HG03066 (cell line): ENCODE results near the gene SNTG2.
"Not testable (repeated sequence)": the region's sequence is repeated elsewhere in the genome, so short reads cannot be mapped to it uniquely, and the experiment has no call there.

Source experiments
- ATAC-seq: cut with Tn5 transposase; IDR thresholded peaks from one replicate; pipeline ENCODE4 v1.9.1; 2021; ENCODE audit warnings: low read depth; ENCODE audit not compliant: unreplicated experiment

SNTG2 gene

DNA sequence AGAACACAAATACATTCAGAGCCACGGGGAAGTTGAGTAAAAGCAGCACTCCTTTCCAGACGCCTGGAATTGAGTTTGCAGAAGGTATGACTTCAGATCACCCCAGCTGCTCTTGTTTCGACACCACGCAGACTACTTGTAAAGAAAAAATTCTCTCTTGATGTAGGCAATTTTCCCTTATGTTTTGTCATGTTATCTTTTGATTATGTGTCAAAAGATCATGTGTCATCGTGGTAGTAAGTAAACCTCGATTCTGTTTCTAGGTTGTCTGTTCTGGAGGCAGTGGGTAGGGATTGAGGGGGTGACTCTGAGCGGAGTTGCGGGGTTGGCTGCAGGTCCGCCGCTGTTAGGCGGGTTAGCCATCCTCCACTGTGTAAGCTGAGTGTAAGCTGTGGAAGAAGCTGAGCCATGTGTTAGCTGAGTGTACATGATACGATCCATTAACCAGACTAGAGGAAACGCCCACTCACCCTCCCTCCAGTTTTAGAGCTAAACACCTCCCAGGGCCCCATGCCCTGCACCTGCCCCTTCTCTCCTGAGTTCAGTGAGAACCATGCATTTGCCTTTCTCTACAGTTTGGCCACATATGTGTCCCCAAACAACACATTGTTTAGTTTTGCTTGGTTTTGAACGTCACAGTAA lies 181.8 kb downstream of the SNTG2 start:
- ATAC-seq: no peak

DNA sequence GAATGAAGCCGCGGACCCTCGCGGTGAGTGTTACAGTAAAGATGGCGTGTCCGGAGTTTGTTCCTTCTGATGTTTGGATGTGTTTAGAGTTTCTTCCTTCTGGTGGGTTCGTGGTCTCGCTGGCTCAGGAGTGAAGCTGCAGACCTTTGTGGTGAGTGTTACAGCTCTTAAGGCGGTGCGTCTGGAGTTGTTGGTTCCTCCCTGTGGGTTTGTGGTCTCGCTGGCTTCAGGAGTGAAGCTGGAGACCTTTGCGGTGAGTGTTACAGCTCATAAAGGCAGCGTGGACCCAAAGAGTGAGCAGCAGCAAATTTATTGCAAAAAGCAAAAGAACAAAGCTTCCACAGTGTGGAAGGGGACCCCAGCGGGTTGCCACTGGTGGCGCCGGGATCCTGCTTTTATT lies 183.2 kb downstream of the SNTG2 start:
- not testable (repeated sequence) for ATAC-seq

GRCh38 chr2:1134629-1135028 lies 184.0 kb downstream of the SNTG2 start:
- ATAC-seq: no peak

- no peak for ATAC-seq
Measured at GRCh38 chr2:1136067-1136466, 185.4 kb downstream of the SNTG2 start.

GRCh38 chr2:1136846-1137245 lies 186.2 kb downstream of the SNTG2 start:
- no peak for ATAC-seq

DNA sequence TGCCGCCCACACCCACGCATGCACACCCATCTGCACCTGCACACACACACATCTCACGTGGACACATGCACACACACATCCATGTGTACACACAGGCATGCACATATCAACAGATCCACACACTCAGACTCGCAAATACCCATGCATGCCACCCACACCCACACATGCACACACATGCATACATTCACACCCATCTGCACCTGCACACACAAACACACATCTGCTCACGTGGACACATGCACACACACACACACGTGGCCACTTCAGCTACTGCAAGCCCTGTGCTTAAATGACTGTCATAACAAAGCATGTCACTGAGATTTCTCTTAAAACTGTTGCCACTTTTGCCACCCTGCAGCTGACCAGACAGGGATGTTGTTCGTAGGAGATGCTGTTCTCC lies 186.6 kb downstream of the SNTG2 start:
- no peak for ATAC-seq

DNA sequence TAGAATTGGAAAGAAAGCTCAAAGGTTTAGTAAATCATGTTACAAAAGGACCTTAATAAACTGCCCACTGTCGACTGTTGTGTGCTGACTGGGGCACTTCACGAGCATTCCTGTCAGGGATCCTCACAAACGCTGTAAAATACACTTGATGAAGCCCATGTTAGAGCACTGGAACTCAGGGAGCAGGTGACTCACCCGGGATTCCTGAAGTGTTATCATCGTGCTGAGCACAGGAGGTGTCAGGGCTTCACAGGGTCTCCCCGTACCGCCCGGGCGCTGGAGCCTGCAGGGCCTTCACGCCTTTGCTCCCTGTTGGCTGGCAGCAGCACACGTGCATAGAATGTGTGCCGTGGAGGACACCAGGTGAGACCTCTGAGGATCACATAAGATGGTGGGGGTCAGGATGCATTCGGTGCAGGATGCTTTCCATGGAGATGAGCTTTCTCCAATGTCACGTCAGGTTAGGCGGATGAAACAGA lies 187.3 kb downstream of the SNTG2 start:
- no peak for ATAC-seq

DNA sequence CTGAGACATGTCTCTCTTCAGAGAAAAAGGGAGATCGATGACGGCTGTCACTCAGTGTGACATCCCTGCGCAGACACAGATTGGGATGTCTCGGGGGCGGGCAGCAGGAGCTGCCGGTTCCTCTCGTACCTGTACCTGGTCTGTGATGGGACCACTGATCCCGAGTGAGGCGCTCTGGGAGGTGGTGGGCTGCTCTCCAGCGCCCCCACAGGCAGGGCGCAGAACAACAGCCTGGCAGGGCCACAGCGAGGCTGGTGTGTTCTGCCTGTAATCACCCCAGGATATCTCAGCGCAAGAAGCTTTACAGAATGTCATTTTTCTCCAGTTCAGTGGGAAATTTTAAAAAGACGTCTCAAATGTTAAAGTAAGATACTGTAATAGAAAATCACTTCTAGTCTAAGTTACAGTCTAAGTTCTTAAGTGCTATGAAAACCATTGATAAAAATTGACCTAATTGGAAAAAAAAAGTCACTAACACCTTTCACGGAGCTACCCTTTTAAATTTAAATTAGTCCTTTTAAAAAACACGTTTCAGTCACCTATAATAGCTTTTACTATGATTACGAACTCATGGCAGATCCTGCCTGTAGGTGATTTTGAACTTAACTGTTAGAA lies 189.8 kb downstream of the SNTG2 start:
- ATAC-seq: no peak

DNA sequence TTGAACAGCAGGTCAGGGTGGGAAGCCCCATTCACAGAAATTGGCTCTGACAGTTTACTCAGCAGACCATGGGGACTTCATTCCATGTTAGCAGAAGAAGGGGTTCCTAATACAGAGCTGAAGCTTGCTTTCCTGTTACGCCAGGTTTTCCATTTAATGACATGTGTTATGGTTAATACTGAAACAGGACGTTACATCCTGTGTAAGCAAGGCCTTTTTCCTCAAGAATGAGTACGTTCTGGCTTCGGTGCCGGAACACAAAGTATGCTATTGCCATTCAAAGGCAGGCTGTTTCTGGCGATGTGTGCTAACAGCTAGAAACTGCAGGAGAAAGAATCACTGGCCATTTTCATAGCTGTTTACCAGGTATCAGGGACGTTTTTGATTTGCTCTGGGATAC lies 190.4 kb downstream of the SNTG2 start:
- ATAC-seq: no peak

DNA sequence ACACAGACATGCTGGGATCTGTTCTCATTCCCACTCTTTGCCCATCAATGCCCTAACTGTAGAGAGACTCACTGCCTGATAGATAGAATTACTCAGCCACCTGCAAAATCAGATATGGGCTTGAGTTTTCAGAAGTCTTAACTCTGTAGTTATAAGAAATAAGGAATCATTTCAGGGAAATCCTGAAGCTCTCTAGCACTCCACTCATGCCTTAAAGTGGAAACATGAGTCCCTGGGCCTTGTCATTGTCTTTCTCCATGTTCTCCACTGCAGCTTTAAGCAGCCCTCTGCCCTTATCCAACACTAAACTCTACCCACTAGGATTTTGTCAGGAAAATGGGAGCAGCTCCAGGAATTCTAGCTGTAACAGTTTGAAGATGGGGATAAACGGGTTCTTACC lies 192.5 kb downstream of the SNTG2 start:
- no peak for ATAC-seq

GRCh38 chr2:1147873-1148612 lies 197.4 kb downstream of the SNTG2 start:
- ATAC-seq: no peak

GRCh38 chr2:1150724-1151511 lies 200.3 kb downstream of the SNTG2 start:
- ATAC-seq: no peak

GRCh38 chr2:1152375-1152774 lies 201.7 kb downstream of the SNTG2 start:
- ATAC-seq: no peak

- ATAC-seq: no peak
Measured at GRCh38 chr2:1153920-1154319, 203.3 kb downstream of the SNTG2 start.

- no peak for ATAC-seq
Measured at GRCh38 chr2:1154710-1155594, 204.3 kb downstream of the SNTG2 start.

GRCh38 chr2:1156059-1156458 lies 205.4 kb downstream of the SNTG2 start:
- ATAC-seq: no peak

DNA sequence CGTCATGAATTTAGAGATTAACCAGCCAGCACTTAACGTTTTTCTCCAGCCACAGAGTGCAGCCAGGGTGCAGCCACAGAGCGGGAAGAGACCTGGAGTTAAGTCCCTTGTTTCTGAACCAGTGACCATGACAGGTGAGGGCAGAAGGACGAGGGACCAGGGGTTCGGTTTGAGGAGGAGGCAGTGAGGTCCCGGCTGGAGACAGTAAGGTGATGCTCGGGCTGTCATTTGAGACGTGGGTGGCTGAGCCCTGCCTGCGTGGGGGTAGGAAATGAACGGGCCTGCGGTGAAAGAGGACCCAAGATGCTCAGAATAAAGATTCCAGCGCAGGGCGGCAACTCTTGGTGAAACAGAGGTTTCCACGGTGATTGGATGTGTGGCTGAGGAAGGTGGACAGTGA lies 205.9 kb downstream of the SNTG2 start:
- ATAC-seq: no peak

DNA sequence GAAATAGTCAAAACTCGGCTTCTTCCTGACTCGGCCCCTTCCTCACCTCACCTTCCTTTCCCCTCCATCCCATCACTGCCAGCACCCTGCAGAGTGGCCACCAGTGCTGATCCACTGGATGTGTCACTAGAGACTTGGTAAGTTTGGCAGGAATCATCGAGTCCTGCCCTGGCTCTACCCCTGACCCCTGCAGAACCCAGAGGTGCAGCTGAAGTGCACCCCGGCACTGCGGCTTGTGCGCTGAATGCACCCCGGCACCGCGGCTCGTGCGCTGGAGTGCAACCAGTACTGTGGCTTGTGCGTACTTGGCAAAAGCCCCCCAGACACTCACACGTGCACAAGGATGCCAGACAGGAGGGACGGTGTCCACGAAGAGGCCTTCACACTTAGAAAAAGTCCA lies 206.5 kb downstream of the SNTG2 start:
- ATAC-seq: no peak

DNA sequence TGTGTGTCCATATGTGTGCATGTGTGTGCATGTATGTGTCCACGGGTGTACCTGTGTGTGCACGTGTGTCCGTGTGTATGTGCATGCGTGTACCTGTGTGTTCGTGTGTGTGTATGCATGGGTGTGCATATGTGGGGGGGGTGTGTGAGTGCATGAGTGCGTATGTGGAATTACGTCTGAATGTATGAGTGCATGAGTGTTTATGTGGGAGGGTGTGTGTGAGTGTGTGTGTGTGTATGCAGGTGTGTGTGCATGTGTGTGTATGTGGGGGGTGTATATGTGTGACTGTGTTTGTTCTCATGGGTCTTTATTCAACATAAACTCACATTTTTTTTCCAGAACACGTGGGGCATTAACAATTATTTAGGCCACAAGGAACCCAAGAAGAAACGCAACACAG lies 208.4 kb downstream of the SNTG2 start:
- no peak for ATAC-seq

GRCh38 chr2:1162246-1162645 lies 211.6 kb downstream of the SNTG2 start:
- no peak for ATAC-seq
